Retina (tissue), 1 donor: ENCODE results near the gene RARG.

Source experiments
- DNase-seq: peaks from one replicate; pipeline ENCODE4 v3.0.0-alpha.2; 2016

RARG gene

DNA sequence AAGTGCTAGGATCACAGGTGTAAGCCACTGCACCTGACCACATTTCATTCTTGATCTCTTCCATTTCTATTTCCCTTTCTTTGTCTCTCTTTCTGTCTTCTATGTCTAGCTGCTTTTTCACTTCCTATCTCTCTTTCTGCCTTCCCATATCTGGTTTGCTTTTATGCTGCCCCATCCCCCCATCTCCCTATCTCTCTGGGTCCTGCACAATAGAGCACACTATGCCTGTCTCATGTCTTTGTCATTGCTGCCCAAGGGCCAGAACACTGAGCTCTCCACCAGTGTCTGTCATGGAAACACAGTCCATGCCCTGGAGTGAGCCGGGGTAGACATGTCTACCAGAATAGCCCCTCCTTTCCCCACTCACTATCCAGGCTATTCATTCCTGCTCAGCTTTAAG is 12.3 kb upstream of the RARG start:
- no peak for DNase-seq

DNA sequence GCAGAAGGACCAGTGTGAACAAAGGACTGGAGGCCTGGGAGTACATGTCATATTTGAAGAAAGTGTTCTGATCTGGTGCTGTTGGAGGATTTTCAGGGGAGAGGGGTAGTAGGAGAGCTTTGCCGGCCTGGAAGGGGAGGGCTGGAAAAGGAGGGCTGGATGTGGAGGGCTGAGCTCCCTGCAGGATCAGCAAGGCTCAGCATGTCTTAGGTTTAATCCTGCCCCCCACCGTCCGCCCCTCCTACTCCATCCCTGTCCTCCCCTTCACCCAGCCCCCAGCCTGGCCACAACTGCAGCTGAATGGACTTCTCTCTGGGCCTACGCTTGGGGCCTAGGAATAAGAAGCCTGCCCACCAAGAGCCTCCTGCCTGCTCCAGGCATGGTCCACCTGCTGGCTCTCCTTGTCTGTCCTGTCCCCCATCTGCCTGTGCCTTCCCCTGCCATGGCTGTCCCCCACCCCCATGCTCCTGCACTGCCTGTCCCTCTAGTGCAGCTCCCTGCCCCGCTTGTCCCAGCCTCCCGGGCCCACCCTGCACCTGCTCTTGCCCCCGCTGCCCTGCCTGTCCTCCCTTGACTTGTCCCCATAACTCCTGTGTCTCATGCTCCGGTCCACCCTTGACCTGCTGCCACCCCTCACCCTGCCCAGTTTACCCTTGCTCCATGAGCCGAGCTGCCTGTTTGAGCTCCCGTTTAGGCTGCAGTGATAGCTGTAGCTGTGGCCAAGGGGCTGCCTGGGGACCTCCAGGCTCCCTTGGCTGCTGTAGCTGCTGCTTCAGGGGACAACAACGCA is 9.8 kb upstream of the RARG start:
- peak; percentile 23 for DNase-seq

DNA sequence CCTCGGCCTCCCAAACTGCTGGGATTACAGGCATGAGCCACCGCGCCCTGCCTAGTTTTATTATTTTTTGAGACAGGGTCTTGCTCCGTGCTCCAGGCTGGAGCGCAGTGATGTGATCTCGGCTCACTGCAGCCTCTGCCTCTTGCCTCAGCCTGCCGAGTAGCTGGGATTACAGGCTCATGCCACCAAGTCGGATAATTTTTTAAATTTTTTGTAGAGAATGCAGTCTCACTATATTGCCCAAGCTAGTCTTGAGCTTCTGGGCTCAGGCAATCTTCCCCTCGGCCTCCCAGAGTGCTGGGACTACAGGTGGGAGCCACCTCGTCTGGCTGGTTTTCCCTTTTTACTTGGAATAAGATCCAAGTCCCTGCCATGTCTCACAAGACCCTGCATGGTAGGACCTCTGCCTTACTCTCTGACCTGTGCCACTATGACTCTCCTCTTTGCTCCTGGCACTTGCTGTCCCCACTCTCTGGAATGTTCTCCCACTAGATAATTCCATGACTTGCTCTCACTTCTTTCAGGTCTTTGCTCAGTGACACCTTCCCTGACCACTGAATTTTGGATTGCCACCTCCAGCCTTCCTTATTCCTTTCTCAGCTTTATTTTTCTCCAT is 7.7 kb upstream of the RARG start:
- no peak for DNase-seq

DNA sequence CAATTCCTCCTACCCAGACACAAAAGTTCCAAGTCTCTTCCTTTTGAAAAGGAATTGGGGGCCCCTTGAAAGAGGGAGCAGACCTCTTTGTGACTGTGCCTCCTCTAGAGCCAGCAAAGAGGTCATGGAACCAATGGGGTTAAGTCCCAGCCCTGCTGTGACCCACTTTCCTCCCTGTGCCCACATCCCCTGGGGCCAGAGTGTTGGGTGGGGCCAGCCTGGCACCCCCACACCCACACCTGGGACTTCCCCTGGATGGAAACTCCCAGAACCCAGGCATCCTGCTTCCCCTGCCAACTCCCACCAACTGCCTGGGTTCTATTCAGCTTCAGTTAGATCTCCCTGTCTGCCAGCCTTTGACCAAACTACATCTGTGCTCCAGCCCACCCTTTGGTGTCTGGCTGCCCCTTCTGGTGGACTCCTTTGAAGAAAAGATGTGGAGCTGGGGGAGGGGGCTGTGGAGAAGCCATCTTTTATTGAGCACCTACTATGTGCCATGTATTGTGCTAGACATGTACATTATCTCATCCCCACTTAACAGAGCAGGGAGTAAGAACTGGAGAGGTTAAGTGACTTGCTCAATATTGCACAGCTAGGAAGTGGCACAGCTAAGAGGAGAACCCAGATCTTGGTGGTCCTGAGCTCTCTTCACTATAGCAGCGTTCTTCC is 4.6 kb upstream of the RARG start:
- DNase-seq, result no peak

DNA sequence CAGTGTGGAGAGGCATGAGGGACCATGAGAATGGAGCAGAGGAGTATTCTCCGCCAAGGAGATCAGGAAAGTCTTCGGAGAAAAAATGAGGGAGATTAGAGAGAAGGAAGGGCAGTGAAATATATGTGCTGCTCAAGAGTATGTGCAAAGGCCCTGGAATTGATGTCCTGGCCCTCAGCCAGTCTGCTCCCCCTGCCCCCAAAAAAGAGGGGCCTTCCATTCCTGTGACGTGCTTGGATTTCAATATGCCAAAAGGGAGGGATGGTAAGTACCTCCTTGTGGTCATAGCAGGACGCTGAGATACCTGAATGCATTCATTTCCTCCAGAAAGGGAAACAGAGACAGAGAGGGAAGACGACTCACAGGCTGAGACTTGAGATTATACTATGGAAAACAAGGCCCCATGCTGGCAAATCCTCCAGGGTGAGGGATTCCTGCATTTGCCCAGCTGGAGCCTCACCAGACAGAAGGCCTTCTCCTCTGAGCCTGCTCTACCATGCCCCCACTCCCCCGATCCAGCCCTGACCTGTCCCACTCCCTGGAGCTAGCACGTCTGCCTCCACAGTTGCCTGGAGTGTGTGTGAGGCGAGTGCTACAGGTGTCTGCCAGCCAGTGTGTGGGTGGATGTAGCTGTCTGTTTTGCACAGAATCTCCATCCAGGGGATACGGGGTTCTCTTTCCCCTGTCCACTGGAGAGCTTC is 3.9 kb upstream of the RARG start:
- DNase-seq, result no peak

DNA sequence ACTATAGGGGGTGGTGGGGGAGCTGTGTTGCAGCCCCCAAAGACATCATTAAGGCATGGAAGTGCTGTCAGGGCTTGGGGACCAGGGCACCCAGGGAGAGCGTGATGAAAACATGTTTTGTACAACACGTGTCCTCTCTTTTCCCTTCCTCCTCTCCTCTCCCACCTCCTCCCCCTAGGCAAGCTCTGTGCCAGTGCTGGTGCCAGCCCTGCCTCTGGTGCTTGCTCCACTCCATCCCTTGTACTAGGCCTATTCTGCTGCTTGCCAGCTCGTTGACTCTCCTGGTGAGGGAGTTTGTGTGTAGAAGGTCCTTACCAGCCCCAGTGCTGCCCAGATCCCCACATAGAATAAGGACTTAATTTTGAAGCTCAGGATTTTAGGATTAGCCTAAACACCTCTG is 3.2 kb upstream of the RARG start:
- no peak for DNase-seq

DNA sequence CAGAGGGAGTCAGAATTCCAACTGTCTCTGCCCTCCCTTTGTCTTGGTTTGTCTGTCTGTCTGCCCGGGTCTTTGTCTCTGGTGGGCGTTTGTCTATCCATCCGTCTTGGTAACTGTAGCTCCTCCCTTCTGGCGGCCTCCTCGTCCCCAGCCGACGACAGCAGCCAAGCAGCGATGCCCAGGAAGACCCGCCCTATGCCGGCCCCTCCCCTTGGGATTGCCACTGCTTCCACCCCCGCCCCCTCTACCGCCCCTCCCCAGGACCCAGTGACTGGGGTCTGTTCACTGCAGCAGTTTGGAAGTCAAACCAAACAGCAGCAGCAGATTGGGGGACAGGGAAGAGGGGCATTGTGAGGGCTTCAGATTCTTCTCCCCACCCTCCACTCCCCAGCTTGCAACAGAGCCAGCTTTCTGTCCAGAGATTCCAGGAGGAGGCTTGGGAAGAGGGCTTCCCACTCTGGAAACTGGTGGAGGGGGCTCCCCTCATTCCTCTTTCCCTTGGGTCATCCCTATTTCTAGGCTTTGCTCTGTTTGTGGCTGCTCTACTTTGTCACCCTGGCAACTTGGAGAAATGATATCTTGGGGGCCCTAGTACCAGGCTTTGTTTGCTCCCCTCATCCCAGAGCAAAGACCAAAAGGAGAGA is 2.4 kb upstream of the RARG start:
- DNase-seq, result peak; percentile 60

DNA sequence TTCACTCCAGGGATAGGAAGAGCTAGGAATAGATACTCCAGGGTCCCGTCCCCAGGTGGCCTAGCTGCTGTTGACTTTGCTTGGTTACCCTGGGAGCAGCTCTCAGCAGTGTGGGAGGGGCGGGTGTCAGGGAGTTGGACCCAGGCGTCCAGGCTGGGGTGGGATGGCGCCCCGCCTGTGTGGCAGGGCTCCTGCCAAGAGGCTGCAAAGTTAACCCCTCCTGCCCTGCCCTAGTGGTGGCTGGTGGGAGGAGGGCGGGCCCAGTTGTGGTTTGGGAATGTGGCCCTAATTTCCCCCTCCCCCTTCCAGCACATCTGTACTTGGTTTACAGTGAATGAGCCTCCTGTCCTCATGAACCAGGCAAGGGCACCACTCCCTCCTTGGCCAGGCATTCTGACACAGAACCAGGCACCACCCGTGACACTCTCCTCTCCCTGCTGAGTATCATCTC is 1.7 kb upstream of the RARG start:
- DNase-seq, result no peak

DNA sequence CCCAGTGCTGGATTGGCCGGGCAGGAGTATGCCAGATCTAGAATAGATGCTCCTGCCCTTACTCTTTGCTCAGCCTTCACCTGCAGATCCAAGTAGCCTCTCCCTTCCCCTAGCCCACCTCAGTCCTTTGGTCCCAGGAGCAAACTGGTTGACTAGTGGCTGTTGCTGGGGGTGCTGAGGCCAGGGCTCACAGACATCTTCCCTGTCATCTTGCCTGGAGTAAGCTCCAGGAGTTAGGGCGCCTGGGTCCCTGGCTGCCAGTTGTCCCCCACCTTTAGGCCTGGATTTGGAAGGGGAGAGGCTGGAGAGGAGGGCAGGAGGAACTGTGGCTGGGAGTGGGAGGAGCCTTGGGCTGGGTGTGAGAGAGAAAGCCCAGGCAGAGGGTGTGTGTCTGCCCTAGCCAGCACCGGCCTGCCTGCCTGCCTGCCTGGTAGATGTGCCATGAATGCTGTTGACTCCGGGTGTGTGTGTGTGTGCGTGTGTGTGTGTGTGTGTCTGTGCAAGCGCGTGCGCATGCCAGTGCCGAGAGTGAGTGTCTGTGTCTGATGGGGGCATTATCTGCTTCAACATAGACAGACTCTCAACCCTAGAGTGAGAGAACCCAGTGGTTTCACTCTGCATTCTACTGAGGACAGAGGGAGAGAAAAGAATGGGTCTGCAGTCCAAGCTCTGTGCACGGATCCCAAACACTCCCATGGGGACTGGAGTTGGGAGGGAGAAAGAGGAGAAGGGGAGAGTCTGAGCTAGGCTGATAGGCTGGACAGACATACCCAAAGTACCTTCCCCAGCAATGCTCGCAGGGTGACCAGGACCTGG is 845 bp upstream of the RARG start:
- DNase-seq, result peak; percentile 50

DNA sequence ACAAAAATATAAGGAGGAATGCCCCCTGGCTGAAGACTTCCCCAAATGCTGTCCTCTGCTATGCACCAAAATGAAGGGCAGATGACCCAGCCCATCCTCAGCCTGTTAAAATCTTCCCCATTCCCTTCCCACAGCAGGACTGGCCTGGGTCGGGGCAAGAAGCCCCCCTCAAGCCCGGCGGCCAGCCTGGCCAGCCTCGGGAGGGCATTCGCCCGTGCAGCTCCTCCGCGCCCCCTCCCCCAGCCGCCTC is 413 bp downstream of the RARG start:
- DNase-seq, result no peak

DNA sequence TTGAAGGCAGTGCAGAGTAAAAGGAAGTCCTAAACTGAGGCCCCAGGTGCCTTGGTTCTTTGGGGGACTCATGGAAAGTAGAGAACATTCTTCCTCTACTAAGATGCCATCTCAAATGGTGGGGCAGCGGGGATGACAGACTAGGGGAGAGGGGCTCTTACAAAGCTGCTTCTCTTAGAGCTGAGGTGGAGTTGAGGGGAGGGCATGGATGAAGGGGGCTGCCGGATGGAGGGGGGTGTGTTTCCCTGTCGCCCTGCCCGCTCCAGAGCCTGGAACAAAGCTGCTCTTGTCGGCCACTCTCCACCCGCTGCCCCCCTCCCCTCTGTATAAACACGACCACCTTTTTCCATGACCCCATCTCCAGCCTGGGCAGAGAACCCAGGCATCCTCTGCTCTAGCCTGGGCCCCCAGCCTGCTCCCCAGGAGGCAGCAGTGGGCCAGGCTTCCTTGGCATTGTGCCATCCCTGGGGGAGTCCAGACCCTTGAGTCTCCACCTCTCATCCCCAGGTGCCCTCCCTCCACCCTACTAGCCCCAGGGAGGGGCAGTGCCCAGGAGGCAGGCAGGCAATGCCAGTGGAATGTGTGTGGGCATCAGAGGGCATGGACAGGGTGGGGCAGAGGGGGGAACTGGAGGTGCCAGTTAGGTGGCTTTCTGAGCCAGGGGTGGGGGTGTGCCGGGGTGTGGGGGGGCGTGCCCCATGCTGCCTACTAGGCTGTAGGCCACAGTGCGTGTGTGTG is 1.7 kb downstream of the RARG start:
- no peak for DNase-seq

DNA sequence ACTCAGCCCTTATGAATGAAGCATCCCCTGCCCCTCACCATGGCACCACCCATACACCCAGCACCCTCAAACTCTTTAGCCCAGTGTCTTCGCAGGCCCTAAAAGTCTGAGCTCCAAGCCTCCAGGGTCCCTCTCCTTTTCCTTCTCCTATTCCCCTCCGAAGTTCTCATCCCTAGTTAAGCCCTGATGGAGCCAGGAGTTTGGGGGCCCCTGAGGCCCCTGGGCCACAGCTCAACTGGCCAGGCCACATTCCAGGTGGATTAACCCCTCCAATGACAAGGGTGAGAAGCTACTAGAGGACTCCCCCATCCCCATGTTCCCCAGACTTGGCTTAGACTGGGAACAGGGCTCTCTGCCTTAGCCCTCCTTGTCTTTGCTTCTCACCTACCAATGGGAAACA is 2.6 kb downstream of the RARG start:
- no peak for DNase-seq

DNA sequence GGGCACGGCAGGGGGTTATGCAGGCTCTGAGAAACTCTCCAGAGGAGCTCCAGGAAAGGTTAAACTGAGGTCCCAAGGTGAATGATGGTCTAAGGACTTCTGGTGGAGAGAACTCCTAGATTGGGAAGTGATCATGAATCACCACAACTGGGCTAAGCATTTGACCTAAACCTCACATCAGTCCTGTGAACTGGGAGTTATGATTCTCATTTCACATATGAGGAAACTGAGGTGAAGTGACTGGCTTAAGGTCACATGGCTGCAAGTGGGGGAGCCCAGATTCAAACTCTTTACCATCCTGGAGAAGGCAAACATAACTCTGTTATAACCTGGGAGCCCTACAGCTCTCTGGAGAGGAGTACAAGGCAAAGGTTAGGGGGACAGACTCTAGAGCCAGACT is 4.2 kb downstream of the RARG start:
- no peak for DNase-seq

DNA sequence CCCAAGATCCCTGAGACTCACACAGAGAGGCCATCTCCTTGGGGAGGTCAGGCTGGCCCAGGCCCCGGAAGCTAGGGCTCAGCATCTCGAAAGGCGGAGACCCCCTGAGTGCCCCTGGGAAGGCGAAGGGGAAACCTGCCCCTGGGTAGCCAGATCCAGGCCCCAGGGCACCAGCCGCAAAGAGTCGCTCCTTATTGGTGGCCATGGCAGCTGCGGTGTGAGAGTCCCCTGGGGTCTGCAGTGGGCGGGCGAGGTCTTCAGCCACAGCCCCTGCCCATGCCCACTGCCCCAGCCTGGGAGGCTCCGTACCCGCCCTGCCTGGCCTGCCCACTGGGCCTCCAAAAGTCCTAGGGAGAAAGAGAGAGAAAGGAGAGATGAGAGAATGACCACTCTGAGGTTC is 4.7 kb downstream of the RARG start:
- DNase-seq, result no peak

DNA sequence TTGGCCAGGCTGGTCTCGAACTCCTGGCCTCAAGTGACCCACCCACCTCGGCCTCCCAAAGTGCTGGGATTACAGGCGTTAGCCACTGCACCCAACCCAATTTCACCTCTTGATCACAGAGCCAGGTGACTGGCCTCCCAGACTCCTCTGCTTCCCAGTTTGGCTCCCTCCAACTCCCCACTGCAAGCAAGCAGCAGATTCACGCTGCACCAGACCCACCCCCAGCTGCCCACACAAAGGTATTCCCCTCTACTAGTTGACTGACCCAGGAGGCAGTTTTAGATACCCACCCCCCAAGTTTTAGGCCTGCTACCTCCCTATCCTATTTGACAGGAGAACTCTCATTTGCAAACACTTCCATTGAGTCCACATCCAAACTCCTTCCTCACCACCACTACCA is 5.2 kb downstream of the RARG start:
- no peak for DNase-seq

DNA sequence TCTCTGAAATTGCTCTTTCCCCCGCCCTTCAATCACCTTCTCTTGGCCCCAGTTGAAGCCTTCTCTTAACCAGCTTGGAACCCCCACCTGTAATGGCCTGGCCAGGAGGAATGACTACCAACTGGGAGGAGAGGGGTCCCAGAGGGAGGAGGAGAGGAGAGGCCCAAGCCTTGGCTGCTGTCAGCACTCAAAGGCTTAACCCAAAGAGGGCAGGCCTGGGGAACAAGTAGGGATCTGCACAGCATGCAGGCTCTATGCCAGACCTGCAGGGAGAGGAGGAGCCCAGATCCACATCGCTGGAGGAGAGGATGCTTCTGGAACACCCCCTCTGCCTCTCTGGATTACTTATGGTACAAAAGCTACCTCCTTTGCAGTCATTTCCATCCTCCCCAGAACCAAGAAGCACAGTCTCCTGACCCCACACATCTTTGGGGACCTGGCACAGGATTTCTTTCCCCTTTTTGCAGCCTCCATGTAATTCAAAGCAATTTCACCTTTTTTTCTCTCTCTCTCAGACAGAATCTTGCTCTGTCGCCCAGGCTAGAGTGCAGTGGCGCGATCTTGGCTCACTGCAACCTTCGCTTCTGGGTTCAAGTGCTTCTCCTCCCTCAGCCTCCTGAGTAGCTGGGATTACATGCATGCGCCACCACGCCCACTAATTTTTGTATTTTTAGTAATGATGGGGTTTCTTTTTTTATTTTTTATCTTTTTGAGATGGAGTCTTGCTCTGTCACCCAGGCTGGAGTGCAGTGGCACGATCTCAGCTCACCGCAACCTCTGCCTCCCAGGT is 6.2 kb downstream of the RARG start:
- DNase-seq, result no peak

DNA sequence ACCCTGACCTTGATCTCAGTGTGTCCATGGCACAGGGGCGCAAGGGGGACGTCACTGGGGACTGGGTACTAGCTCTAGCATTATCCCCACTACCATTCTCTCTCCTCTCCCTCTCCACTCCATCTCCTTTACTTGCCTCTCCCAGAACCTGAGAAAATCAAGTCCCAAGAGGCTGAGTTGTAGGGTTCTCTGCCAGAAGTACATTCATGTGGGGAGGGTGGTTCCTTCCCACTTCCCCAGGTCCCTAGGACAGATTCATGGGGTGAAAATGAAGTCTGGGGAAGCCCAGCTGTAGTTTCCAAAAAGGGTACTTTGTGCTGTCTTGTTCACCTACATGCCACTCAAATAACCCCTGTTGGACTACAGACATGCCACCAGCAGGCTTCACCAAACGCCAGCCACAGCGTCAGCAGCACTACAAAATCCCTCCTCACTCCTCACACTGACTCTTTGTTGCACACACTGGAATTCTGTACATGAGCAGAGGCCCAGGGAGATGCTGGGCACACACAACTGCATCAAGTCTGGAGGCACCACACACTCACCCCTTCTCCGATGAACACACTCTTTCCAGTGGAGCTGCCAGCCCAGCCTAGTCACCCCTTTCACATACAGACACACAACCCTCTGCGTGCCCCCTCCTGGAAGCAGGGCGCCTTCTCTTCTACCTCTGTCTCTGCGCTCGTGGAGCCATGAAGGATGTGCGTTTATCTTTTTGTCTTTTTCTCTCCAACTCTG is 6.9 kb downstream of the RARG start:
- no peak for DNase-seq

DNA sequence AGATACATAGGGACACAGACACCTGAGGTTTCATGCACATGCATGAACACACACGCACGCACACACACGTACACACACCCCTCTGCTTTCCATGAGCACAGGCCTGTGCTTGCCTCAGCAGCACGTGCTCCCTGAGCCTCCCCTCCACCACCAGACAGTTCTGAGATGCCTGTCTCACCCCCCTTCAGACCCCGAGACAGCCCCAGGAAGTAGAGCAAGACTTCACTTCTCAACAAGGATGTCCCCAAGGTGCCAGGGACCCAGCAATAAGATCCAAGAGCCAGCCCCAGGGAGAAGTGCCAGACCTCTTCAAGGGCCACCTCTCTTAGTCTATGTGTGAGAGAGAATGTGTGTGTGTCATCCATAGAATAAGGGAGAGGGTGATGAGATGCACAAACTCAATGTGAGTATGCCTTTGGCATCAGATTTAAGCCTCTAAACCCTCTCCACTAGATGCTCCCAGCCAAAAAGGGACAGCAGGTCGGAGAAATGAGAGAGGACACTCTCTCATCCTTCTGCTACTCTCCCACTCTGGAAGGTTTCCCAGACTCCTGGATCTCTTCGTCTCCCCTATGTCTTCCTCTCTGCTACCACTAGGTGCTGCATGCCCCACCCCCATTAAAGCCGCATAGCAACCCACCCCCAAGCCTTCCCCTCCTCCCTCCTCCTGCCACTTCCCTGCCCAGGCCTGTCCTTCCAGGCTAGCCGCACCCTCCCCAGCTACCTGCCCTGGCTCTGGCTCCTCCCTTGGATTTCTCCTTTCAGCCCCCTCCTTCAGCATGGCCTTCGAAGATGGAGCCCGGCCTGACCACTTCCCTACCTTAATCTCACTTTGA is 7.7 kb downstream of the RARG start:
- no peak for DNase-seq

DNA sequence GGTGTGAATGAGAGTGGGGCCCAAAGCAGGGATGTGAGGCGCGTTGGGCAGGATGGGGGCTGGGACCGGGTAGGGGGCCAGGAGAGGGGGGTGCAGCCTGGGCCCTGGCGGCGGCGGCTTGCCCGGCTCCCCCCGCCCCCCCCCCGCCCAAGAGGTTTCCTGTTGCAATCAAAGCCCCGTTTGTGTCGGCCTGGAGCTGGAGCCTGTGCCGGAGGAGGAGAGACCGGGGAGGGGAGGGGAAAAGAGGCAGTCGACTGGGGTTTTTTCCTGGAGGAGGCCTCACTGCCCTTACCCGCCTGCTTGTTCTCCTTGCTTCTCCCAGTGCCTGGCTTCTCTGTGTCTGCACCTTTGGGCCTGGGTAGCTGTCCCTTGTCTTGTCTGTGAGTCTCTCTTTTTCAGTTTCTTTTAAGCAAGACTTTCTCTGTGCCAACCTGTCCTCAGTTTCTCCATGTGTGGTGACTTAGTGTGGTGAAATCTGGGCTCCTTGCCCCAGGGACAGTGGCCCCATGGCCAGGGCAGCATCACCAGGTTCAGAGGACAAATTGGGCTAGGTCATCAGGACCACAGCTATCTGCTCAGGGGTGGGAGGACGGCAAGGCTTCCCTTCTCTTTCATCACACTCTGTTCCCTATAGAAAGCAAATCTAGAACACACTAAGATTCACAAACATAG is 8.5 kb downstream of the RARG start:
- DNase-seq, result no peak
